Activated B cell treated with CpG ODN at 0.5 μM for 24 hours (primary cell): ENCODE data around the gene BAZ2B. TPM values are rescaled to one million over a fixed set of nuclear protein-coding genes. Genes with fewer than 3 reads are reported as not detected.

Experiments used
- ATAC-seq: fragments of 200-7000 bp; cut with Tn5 transposase; one replicate; pipeline ENCODE4 v1.10.0; 2021; ENCODE audit warnings: low read depth, mild to moderate bottlenecking, moderate library complexity
- CTCF ChIA-PET: fragments of 350-600 bp; sonication (Branson Sonifier 250); formaldehyde crosslinking; loops from one replicate; lab custom pipeline; 2021; ENCODE audit warnings: antibody characterized with exemption; lab: Charles Lee
- POLR2A ChIA-PET: fragments of 350-600 bp; sonication (Branson Sonifier 250); formaldehyde crosslinking; loops from one replicate; lab custom pipeline; 2021; ENCODE audit warnings: antibody characterized with exemption; lab: Charles Lee
- DNase-seq: peaks from one replicate; pipeline ENCODE4 v3.0.0; 2022
- H3K27ac Mint-ChIP-seq: one replicate; pipeline ENCODE4 v1.8.0; 2020; ENCODE audit warnings: mixed read lengths
- H3K27me3 Mint-ChIP-seq: one replicate; pipeline ENCODE4 v1.8.0; 2021; ENCODE audit warnings: mixed read lengths
- H3K36me3 Mint-ChIP-seq: one replicate; pipeline ENCODE4 v1.8.0; 2021; ENCODE audit warnings: low read depth, mixed read lengths
- H3K4me1 Mint-ChIP-seq: one replicate; pipeline ENCODE4 v1.8.0; 2021; ENCODE audit warnings: mixed read lengths
- H3K4me3 Mint-ChIP-seq: one replicate; pipeline ENCODE4 v1.8.0; 2020; ENCODE audit warnings: mild to moderate bottlenecking, mixed read lengths
- H3K9me3 Mint-ChIP-seq: one replicate; pipeline ENCODE4 v1.8.0; 2020; ENCODE audit warnings: mixed read lengths
- CTCF ChIP-seq: fragments of 200-600 bp; IDR thresholded peaks from one replicate; pipeline ENCODE4 v1.8.0; 2022; ENCODE audit warnings: antibody characterized with exemption, mild to moderate bottlenecking
- intact Hi-C: fragments of 100-400 bp; cut with micrococcal nuclease; formaldehyde crosslinking; loops from one replicate; pipeline ENCODE4 v1.15.1; 2024
- total RNA-seq: library from RNA; stranded (reverse); gene quantifications from 2 replicates; pipeline ENCODE4 v1.2.3, GENCODE V29; 2022

BAZ2B gene
- total RNA-seq, 1 donor from 2014 or later, result 22.0 TPM

GRCh38 chr2:159592441-159592840, 23.9 kb downstream of the BAZ2B start:
- DNase-seq (no peak), ATAC-seq (no peak)
- H3K27ac Mint-ChIP-seq, result no peak overlapping the region
- H3K9me3 Mint-ChIP-seq, result no peaks in the 10 kb centered on the region
- H3K4me3 Mint-ChIP-seq, result no peak overlapping the region
- no peaks in the 10 kb centered on the region for H3K36me3 Mint-ChIP-seq
- POLR2A ChIA-PET, result no interaction called here
- CTCF ChIA-PET, result no interaction called here
- no peak for TF ChIP-seq CTCF
- no peaks in the 10 kb centered on the region for H3K27me3 Mint-ChIP-seq
- H3K4me1 Mint-ChIP-seq, result no peaks in the 10 kb centered on the region
- intact Hi-C loops, result no loop called here

- Mint-ChIP-seq H3K9me3 (no peaks in the 10 kb centered on the region), H3K27me3 (no peaks in the 10 kb centered on the region), H3K4me3 (no peak overlapping the region), H3K27ac (no peak overlapping the region), H3K36me3 (no peaks in the 10 kb centered on the region), H3K4me1 (no peaks in the 10 kb centered on the region)
- CTCF ChIA-PET, result no interaction called here
- TF ChIP-seq CTCF, result no peak
- ATAC-seq (no peak), DNase-seq (no peak)
- intact Hi-C loops, result no loop called here
- POLR2A ChIA-PET, result no interaction called here
Observed at GRCh38 chr2:159591221-159591620, 25.1 kb downstream of the BAZ2B start.

- Mint-ChIP-seq H3K4me1 (no peaks in the 10 kb centered on the region), H3K36me3 (no peaks in the 10 kb centered on the region), H3K27ac (no peak overlapping the region), H3K27me3 (no peaks in the 10 kb centered on the region), H3K4me3 (no peak overlapping the region), H3K9me3 (no peaks in the 10 kb centered on the region)
- no peak for TF ChIP-seq CTCF
- intact Hi-C loops, result no loop called here
- CTCF ChIA-PET, result no interaction called here
- POLR2A ChIA-PET, result no interaction called here
- ATAC-seq (no peak), DNase-seq (no peak)
Observed at GRCh38 chr2:159589286-159589685, 27.1 kb downstream of the BAZ2B start.

- Mint-ChIP-seq H3K36me3 (no peaks in the 10 kb centered on the region), H3K9me3 (no peaks in the 10 kb centered on the region), H3K27ac (no peak overlapping the region), H3K27me3 (no peaks in the 10 kb centered on the region), H3K4me3 (no peak overlapping the region), H3K4me1 (no peaks in the 10 kb centered on the region)
- ChIA-PET POLR2A (no interaction called here), CTCF (no interaction called here)
- intact Hi-C loops, result no loop called here
- DNase-seq, result no peak
- TF ChIP-seq CTCF, result no peak
- ATAC-seq, result no peak
Observed at GRCh38 chr2:159586034-159586433, 30.3 kb downstream of the BAZ2B start.

GRCh38 chr2:159585622-159586021, 30.7 kb downstream of the BAZ2B start:
- no peaks in the 10 kb centered on the region for H3K4me1 Mint-ChIP-seq
- ChIA-PET CTCF (no interaction called here), POLR2A (no interaction called here)
- H3K27me3 Mint-ChIP-seq, result no peaks in the 10 kb centered on the region
- intact Hi-C loops, result no loop called here
- H3K27ac Mint-ChIP-seq, result no peak overlapping the region
- no peak for ATAC-seq
- no peaks in the 10 kb centered on the region for H3K9me3 Mint-ChIP-seq
- H3K36me3 Mint-ChIP-seq, result no peaks in the 10 kb centered on the region
- TF ChIP-seq CTCF, result no peak
- H3K4me3 Mint-ChIP-seq, result no peak overlapping the region
- DNase-seq, result no peak
